Ishikawa (cell line): ENCODE data around the gene POU5F2.

ENCODE experiments used
- CEBPB ChIP-seq: IDR thresholded peaks from 2 replicates; pipeline ENCODE4 v1.6.1; 2012
- CREB1 ChIP-seq: IDR thresholded peaks from 2 replicates; pipeline ENCODE4 v1.6.1; 2012; ENCODE audit warnings: low read depth
- EGR1 ChIP-seq: IDR thresholded peaks from 2 replicates; pipeline ENCODE4 v1.6.1; 2012
- EP300 ChIP-seq: IDR thresholded peaks from 2 replicates; pipeline ENCODE4 v1.6.1; 2012; ENCODE audit warnings: borderline replicate concordance
- FOXM1 ChIP-seq: IDR thresholded peaks from 2 replicates; pipeline ENCODE4 v1.6.1; 2012; ENCODE audit warnings: low read depth, borderline replicate concordance
- NFIC ChIP-seq: IDR thresholded peaks from 2 replicates; pipeline ENCODE4 v1.6.1; 2012
- RAD21 ChIP-seq: IDR thresholded peaks from 2 replicates; pipeline ENCODE4 v1.6.1; 2012; ENCODE audit warnings: low read depth
- TAF1 ChIP-seq: IDR thresholded peaks from 2 replicates; pipeline ENCODE4 v1.6.1; 2012; ENCODE audit warnings: low read depth, mild to moderate bottlenecking
- TCF12 ChIP-seq: IDR thresholded peaks from 2 replicates; pipeline ENCODE4 v1.6.1; 2012; ENCODE audit warnings: low read depth
- TEAD4 ChIP-seq: IDR thresholded peaks from 2 replicates; pipeline ENCODE4 v1.6.1; 2012
- YY1 ChIP-seq: IDR thresholded peaks from 2 replicates; pipeline ENCODE4 v1.6.1; 2012; ENCODE audit warnings: low read depth
- ZBTB7A ChIP-seq: IDR thresholded peaks from 2 replicates; pipeline ENCODE4 v1.6.1; 2012; ENCODE audit warnings: low read depth
- TF ChIP-seq, protein P1 (sequence below): IDR thresholded peaks from 2 replicates; pipeline ENCODE4 v1.6.1; 2012; ENCODE audit warnings: low read depth, mild to moderate bottlenecking
- TF ChIP-seq, protein P2 (sequence below): IDR thresholded peaks from 2 replicates; pipeline ENCODE4 v1.6.1; 2012
- TF ChIP-seq, protein P3 (sequence below): IDR thresholded peaks from 2 replicates; pipeline ENCODE4 v1.6.1; 2012

The POU5F2 gene, protein sequence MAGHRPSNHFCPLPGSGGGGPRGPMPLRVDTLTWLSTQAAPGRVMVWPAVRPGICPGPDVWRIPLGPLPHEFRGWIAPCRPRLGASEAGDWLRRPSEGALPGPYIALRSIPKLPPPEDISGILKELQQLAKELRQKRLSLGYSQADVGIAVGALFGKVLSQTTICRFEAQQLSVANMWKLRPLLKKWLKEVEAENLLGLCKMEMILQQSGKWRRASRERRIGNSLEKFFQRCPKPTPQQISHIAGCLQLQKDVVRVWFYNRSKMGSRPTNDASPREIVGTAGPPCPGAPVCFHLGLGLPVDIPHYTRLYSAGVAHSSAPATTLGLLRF

DNA sequence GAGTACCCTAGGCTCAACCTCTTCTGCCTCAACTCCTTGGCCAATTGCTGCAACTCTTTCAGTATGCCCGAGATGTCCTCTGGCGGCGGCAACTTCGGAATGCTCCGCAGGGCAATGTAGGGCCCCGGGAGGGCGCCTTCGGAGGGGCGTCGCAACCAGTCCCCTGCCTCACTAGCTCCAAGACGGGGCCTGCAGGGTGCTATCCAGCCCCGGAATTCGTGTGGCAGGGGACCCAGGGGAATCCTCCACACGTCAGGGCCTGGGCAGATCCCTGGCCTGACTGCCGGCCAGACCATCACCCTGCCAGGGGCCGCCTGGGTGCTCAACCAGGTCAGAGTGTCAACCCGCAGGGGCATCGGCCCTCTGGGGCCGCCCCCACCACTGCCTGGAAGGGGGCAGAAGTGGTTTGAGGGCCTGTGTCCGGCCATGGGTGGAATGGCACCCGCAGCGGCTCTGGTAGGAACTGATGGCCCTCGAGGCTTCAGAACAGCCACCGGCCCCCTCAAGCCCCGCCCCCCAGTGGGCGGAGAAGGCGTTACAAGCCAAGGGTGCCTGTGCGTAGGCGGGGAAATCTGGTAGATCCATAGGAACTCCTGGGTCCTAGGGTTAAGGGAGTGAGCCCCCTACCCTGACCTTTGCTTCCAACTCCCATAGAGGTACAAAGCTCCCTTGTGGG is at the start of gene POU5F2:
TSS of gene POU5F2 (minus strand) at position 465 of the 676 bp plus-strand sequence. CDS start at position 428, 37 bp downstream.
- TF ChIP-seq FOXM1: no peak
- TF ChIP-seq TCF12: no peak
- no peak for TF ChIP-seq TEAD4
- TF ChIP-seq CEBPB: no peak
- TF ChIP-seq EP300: no peak
- TF ChIP-seq EGR1: no peak
- no peak for TF ChIP-seq ZBTB7A

DNA sequence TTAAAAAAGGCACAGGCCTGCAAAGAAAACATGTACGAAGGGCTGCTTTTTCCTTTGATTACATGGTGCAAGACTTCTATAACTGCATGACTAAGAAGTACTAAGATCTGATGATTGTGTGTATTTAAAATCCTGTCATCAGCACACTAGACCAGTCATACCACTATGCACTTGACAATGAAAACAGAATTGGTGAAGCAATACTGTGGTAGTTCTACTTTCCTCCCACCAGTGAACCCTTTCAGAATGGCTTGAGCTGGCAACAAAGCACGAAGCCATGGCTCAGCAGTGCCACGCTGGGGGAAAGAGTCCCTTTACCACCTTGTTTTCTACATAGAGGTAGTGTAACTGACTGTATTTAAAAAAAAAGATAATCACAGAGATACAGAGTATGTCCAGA is 49.0 kb upstream of the POU5F2 start:
- TF ChIP-seq, protein P1, sequence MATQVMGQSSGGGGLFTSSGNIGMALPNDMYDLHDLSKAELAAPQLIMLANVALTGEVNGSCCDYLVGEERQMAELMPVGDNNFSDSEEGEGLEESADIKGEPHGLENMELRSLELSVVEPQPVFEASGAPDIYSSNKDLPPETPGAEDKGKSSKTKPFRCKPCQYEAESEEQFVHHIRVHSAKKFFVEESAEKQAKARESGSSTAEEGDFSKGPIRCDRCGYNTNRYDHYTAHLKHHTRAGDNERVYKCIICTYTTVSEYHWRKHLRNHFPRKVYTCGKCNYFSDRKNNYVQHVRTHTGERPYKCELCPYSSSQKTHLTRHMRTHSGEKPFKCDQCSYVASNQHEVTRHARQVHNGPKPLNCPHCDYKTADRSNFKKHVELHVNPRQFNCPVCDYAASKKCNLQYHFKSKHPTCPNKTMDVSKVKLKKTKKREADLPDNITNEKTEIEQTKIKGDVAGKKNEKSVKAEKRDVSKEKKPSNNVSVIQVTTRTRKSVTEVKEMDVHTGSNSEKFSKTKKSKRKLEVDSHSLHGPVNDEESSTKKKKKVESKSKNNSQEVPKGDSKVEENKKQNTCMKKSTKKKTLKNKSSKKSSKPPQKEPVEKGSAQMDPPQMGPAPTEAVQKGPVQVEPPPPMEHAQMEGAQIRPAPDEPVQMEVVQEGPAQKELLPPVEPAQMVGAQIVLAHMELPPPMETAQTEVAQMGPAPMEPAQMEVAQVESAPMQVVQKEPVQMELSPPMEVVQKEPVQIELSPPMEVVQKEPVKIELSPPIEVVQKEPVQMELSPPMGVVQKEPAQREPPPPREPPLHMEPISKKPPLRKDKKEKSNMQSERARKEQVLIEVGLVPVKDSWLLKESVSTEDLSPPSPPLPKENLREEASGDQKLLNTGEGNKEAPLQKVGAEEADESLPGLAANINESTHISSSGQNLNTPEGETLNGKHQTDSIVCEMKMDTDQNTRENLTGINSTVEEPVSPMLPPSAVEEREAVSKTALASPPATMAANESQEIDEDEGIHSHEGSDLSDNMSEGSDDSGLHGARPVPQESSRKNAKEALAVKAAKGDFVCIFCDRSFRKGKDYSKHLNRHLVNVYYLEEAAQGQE: no peak
- no peak for TF ChIP-seq TEAD4
- TF ChIP-seq, protein P2, sequence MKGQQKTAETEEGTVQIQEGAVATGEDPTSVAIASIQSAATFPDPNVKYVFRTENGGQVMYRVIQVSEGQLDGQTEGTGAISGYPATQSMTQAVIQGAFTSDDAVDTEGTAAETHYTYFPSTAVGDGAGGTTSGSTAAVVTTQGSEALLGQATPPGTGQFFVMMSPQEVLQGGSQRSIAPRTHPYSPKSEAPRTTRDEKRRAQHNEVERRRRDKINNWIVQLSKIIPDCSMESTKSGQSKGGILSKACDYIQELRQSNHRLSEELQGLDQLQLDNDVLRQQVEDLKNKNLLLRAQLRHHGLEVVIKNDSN: no peak
- TF ChIP-seq CREB1: no peak

DNA sequence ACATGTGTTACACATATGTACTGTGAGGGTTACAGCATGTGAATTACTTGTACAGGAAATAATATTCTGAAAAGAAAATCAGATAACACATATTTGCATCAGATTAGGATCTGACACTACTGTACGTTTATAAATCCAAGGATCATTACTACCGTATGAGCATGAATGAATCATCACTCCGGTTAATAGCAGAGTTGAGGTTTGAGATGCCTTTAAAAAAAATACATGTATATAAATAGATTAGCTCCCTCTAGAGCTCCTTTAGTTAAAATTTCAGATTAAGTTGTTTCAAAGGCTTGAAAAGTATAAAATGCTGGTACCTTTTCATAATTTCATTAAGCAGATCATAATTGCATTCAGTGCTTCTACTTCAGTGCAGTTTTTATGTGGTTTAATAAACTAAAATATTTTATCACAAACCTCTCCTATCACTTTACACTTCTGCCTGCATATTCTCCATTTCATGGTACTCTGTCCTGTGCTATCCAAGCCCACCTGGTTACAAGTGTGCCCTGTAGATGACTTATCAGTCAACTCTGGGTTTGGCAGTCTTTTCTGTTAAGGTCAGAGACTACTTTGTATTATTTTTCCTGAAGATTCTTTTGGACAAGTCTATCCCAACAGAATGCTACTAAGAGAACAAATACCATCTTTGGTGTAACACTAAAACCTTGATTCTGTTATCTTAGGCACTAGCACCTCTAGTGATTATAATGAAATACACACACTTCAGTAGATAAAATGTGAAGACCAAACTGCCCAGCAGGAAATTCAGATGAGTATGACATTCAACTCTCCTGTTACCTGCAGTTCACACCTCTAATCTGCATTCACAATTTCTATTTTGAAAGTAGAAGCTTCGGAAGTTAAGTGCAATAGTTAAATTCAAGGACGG is 48.0 kb upstream of the POU5F2 start:
- TF ChIP-seq, protein P3, sequence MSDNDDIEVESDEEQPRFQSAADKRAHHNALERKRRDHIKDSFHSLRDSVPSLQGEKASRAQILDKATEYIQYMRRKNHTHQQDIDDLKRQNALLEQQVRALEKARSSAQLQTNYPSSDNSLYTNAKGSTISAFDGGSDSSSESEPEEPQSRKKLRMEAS: no peak
- TF ChIP-seq, protein P2: no peak
- no peak for TF ChIP-seq CEBPB
- TF ChIP-seq TEAD4: no peak
- TF ChIP-seq FOXM1: no peak
- no peak for TF ChIP-seq EP300
- no peak for TF ChIP-seq TAF1
- TF ChIP-seq, protein P1: no peak

DNA sequence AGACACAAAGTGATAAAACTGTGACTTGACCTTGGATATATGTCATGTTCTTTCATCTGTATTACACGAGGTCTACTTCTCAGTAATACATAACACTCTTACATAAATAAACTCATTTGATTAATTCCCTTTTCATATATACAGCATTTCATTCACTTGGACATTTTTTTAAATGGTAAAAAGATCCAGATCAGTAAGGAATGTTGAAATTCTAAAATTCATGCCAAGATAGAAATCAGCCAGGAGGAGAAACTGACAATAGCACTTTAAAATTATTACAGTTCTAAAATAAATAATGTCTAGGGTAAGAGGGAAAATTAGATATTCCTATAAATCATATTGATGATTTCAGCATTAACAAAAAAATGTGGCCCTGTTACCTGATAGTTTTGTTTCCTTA is 46.2 kb upstream of the POU5F2 start:
- TF ChIP-seq TCF12: no peak
- no peak for TF ChIP-seq RAD21
- no peak for TF ChIP-seq EP300
- no peak for TF ChIP-seq CEBPB
- TF ChIP-seq NFIC: no peak
- TF ChIP-seq, protein P3: no peak
- no peak for TF ChIP-seq ZBTB7A
- TF ChIP-seq CREB1: no peak
- TF ChIP-seq, protein P2: no peak
- TF ChIP-seq FOXM1: no peak
- TF ChIP-seq EGR1: no peak

DNA sequence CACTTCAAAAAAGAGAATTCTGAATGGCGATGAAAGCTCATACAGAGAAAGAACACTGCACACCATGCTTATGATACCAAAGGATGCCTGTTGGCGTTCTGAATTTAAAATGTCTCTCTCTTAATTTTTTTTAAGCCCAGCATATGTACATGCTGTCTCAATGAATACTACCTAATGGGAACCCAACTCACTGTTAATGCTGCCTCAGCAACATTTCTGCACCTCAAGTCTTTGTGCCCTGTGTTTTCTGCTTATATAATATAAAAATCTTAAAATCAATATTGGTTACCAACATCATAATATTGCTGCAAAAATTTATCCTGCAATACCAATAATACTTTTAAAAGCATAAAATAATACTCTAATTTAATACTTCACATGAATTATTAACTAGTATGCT is 44.1 kb upstream of the POU5F2 start:
- TF ChIP-seq NFIC: no peak
- TF ChIP-seq FOXM1: no peak
- TF ChIP-seq, protein P2: no peak
- TF ChIP-seq CEBPB: no peak
- TF ChIP-seq YY1: no peak
- no peak for TF ChIP-seq EGR1
- no peak for TF ChIP-seq RAD21
- no peak for TF ChIP-seq ZBTB7A
- TF ChIP-seq, protein P3: no peak
- TF ChIP-seq, protein P1: no peak
- no peak for TF ChIP-seq TAF1
